Memory B cell (primary cell): ENCODE measurements around the gene ERN1.
"Not testable (repeated sequence)": the region's sequence is repeated elsewhere in the genome, so short reads cannot be mapped to it uniquely, and the experiment has no call there.

Experiments
- ATAC-seq: fragments of 150-1000 bp; cut with Tn5 transposase; 2 replicates; pipeline ENCODE4 v1.10.0; 2021; ENCODE audit warnings: low read depth, mild to moderate bottlenecking, moderate library complexity
- DNase-seq, 2 donors: peaks; one replicate each; pipeline ENCODE4 v3.0.0; 2022; ENCODE audit warnings: low spot score in 2 of 2
- H3K27ac Mint-ChIP-seq: one replicate; pipeline ENCODE4 v1.8.0; 2022; ENCODE audit warnings: mild to moderate bottlenecking, moderate library complexity, mixed read lengths
- H3K27me3 Mint-ChIP-seq: one replicate; pipeline ENCODE4 v1.8.0; 2022; ENCODE audit warnings: mixed read lengths
- H3K36me3 Mint-ChIP-seq: one replicate; pipeline ENCODE4 v1.8.0; 2022; ENCODE audit warnings: mild to moderate bottlenecking, mixed read lengths
- H3K4me1 Mint-ChIP-seq: one replicate; pipeline ENCODE4 v1.8.0; 2022; ENCODE audit warnings: mixed read lengths
- H3K4me3 Mint-ChIP-seq: one replicate; pipeline ENCODE4 v1.8.0; 2022; ENCODE audit warnings: mild to moderate bottlenecking, moderate library complexity, mixed read lengths
- H3K9me3 Mint-ChIP-seq: one replicate; pipeline ENCODE4 v1.8.0; 2022; ENCODE audit warnings: mixed read lengths

ERN1 gene

DNA sequence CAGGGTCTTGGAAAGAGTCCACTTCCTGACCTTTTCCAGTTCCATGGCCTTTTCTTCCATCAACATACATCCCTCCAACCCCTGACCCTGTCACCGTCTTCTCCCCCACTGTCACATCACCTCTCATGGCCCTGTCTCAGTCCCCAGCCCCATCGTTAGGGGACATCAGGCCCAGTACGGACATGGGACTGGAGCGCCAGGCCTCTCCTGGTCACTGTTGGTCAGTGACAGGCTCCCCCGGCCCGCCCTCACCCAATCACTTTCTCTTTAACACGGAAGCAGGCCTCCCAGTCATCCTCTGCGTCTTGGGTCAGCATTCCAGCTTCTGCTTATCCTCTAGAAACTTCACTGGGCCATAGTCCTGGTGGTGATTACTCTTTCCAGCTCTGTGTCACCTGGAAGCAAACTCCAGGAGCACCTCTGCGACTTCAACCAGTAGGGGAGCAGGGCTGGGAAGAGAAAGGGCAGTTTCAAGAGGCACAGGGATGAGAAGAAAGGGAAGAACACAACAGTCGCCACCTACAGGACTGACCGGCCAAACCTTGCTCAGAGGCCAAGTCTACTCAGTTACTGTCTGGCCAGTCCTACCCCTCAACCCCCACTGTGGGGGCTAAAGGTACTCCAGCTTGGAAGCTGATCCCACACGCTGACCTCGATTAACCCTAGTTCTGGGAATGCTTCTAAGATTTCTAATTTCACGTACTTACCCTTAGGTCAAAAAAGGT is 93.6 kb downstream of the ERN1 start:
- no peak for ATAC-seq
- Mint-ChIP-seq H3K27me3 (no peaks in the 10 kb centered on the region), H3K9me3 (no peaks in the 10 kb centered on the region), H3K27ac (no peak overlapping the region), H3K36me3 (peaks cover 2% of the 10 kb centered on the region), H3K4me3 (no peak overlapping the region), H3K4me1 (no peaks in the 10 kb centered on the region)
- no peak for DNase-seq

DNA sequence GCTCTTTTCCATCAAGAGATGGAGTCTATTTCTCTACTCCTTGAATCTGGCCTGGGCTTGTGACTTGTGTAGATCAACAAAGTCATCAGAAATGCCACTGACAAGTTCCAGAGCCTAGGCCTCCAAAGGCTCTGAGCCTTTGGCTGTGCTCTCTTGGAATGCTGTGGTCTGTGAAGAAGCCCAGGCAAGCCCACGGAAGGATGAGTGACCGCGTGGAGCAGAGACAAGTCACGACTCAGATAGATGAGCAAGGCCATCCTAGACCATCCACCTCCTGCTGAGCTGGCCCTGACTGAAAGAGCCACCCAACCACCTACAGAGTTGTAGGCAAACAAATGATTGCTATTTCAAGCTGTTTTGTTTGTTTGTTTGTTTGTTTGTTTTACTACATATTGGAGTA is 97.9 kb downstream of the ERN1 start:
- no peak for ATAC-seq
- no peaks in the 10 kb centered on the region for H3K36me3 Mint-ChIP-seq
- no peaks in the 10 kb centered on the region for H3K27me3 Mint-ChIP-seq
- H3K4me1 Mint-ChIP-seq, result peaks cover 3% of the 10 kb centered on the region
- no peak overlapping the region for H3K4me3 Mint-ChIP-seq
- no peak for DNase-seq
- no peaks in the 10 kb centered on the region for H3K9me3 Mint-ChIP-seq
- no peak overlapping the region for H3K27ac Mint-ChIP-seq

GRCh38 chr17:64028874-64029464 is 101.0 kb downstream of the ERN1 start:
- ATAC-seq (peak; percentile 52), DNase-seq (peak; percentile 66 to 71)
- Mint-ChIP-seq H3K27me3 (no peaks in the 10 kb centered on the region), H3K4me1 (peaks cover 19% of the 10 kb centered on the region), H3K4me3 (no peak overlapping the region), H3K27ac (no peak overlapping the region), H3K36me3 (no peaks in the 10 kb centered on the region), H3K9me3 (no peaks in the 10 kb centered on the region)

DNA sequence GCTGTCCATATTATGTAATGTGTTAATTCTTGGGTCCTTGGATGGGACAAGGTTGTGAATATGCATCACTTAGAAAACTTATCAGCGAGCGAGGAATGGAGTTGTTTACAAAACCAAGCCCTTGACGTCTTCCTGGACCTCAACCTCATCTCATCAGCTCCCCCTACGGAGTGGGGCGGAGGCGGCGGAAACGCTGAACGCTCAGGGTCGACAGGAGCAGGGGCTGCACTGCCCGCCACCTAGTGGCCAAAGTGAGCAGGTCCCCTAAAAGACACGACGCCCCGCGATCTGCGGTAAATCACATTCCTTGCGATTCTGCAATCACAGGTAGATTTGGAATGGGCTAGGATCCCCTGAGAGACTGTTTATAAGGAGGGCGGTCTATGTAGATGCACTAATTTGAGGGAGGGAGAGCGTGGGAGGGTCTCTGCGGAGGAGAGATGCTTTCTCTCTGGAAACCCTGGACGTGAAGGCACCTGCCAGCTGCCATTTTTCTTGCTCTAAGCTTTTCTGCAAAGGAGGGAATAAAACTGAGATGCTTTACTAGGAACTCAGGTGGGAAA is 104.1 kb downstream of the ERN1 start:
- peak; percentile 86 to 90 for DNase-seq
- no peaks in the 10 kb centered on the region for H3K9me3 Mint-ChIP-seq
- H3K27me3 Mint-ChIP-seq, result no peaks in the 10 kb centered on the region
- peak; percentile 88 for ATAC-seq
- no peaks in the 10 kb centered on the region for H3K36me3 Mint-ChIP-seq
- H3K4me3 Mint-ChIP-seq, result peak overlapping the region; percentile 81
- peaks cover 26% of the 10 kb centered on the region for H3K4me1 Mint-ChIP-seq
- H3K27ac Mint-ChIP-seq, result peak overlapping the region; percentile 82

- peak overlapping the region; percentile 81 for H3K4me3 Mint-ChIP-seq
- no peak for DNase-seq
- H3K9me3 Mint-ChIP-seq, result no peaks in the 10 kb centered on the region
- peaks cover 28% of the 10 kb centered on the region for H3K4me1 Mint-ChIP-seq
- no peaks in the 10 kb centered on the region for H3K27me3 Mint-ChIP-seq
- peak overlapping the region; percentile 82 for H3K27ac Mint-ChIP-seq
- peak; percentile 5 for ATAC-seq
- H3K36me3 Mint-ChIP-seq, result no peaks in the 10 kb centered on the region
Observed at GRCh38 chr17:64024781-64025731, 104.9 kb downstream of the ERN1 start.

DNA sequence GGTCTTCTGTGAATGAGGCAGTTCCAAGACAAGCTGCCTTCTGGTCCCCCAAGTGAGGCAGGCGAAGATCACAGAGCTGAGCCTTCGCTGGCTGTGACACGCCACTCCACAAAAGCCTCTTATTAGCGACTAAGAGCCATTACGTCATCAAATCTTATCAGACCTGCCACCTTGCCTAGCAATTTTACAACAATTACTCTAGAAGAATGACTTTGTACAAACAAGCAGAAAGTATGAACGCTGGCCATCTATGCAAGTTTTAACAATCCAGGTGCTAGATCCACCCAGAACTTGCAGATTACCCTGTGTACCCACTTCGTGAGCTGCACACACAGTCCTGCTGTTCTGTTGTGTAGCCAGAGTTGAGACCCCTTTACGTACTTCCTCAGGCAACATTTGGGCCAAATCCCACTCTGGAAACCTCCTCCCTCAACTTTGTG is 105.7 kb downstream of the ERN1 start:
- no peaks in the 10 kb centered on the region for H3K27me3 Mint-ChIP-seq
- ATAC-seq (no peak), DNase-seq (no peak)
- H3K27ac Mint-ChIP-seq, result peak overlapping the region; percentile 82
- no peaks in the 10 kb centered on the region for H3K36me3 Mint-ChIP-seq
- no peaks in the 10 kb centered on the region for H3K9me3 Mint-ChIP-seq
- no peak overlapping the region for H3K4me3 Mint-ChIP-seq
- peaks cover 28% of the 10 kb centered on the region for H3K4me1 Mint-ChIP-seq

GRCh38 chr17:64022611-64023063 is 107.3 kb downstream of the ERN1 start:
- H3K9me3 Mint-ChIP-seq, result no peaks in the 10 kb centered on the region
- H3K4me1 Mint-ChIP-seq, result peaks cover 32% of the 10 kb centered on the region
- peak overlapping the region; percentile 14 for H3K4me3 Mint-ChIP-seq
- peak overlapping the region; percentile 97 for H3K27ac Mint-ChIP-seq
- ATAC-seq, result no peak
- DNase-seq, result no peak
- H3K27me3 Mint-ChIP-seq, result no peaks in the 10 kb centered on the region
- no peaks in the 10 kb centered on the region for H3K36me3 Mint-ChIP-seq

- DNase-seq (peak; percentile 80 to 86), ATAC-seq (peak; percentile 81)
- H3K27me3 Mint-ChIP-seq, result no peaks in the 10 kb centered on the region
- H3K4me3 Mint-ChIP-seq, result peak within 1 kb of the TSS; percentile 96
- no peaks in the 10 kb centered on the region for H3K9me3 Mint-ChIP-seq
- H3K27ac Mint-ChIP-seq, result peak within 1 kb of the TSS; percentile 97
- H3K36me3 Mint-ChIP-seq, result peaks cover 2% of the 10 kb centered on the region
- H3K4me1 Mint-ChIP-seq, result peaks cover 34% of the 10 kb centered on the region
Observed at GRCh38 chr17:64020056-64020766, 109.7 kb downstream of the ERN1 start, which contains the start of gene ICAM2. Gene ICAM2, minus strand, starts transcription at chr17:64020633. Its CDS starts 13,942 bp downstream, at chr17:64006691.

DNA sequence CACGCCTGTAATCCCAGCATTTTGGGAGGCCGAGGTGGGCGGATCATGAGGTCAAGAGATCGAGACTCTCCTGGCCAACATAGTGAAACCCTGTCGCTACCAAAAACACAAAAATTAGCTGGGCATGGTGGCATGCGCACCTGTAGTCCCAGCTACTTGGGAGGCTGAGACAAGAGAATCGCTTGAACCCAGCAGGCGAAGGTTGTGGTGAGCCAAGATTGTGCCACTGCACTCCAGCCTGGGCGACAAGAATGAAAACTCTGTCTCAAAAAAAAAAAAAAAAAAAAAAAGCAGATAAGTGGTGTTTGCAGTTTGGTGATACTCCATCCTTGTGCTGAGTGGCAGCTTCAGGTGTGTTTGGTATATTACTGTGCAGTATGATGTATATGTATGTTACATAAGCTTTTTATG is 110.4 kb downstream of the ERN1 start:
- peak overlapping the region; percentile 96 for H3K4me3 Mint-ChIP-seq
- peak overlapping the region; percentile 97 for H3K27ac Mint-ChIP-seq
- H3K27me3 Mint-ChIP-seq, H3K9me3 Mint-ChIP-seq, H3K36me3 Mint-ChIP-seq, DNase-seq, ATAC-seq: not testable (repeated sequence)
- H3K4me1 Mint-ChIP-seq, result peaks cover 33% of the 10 kb centered on the region

DNA sequence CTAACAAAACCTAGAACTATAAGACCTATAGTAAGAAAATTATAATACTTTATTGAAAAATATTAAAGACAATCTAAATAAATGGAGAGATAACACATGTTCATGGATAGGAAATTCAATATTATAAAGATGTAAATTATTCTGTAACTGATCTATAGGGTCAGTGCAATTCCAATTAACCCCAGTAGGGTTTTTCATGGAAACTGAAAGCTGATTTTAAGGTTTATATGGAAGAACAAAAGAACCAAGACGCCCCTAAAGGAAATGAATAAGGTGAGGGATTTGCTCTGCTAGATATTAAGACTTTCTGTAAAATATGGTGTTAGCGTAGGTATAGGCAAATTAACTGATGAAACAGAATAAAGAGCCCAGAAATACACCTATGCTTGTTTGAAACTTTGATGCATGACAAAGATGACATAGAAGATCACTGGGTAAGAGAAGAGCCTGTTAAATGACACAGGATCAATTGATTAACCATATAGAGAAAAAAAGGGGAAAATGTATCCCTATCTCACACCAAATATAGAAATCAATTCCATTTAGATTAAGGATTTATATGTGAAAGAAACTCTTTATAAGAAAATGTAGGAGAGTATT is 112.5 kb downstream of the ERN1 start:
- Mint-ChIP-seq H3K27me3 (no peaks in the 10 kb centered on the region), H3K36me3 (peaks cover 2% of the 10 kb centered on the region), H3K27ac (peak overlapping the region; percentile 97), H3K9me3 (peaks cover 3% of the 10 kb centered on the region), H3K4me1 (peaks cover 37% of the 10 kb centered on the region), H3K4me3 (peak overlapping the region; percentile 66)
- ATAC-seq, result no peak
- no peak for DNase-seq

GRCh38 chr17:64016974-64017373 is 113.0 kb downstream of the ERN1 start:
- ATAC-seq (no peak), DNase-seq (no peak)
- Mint-ChIP-seq H3K9me3 (peaks cover 3% of the 10 kb centered on the region), H3K27ac (peak overlapping the region; percentile 77), H3K36me3 (peaks cover 2% of the 10 kb centered on the region), H3K4me3 (peak overlapping the region; percentile 61), H3K27me3 (no peaks in the 10 kb centered on the region), H3K4me1 (peaks cover 37% of the 10 kb centered on the region)

DNA sequence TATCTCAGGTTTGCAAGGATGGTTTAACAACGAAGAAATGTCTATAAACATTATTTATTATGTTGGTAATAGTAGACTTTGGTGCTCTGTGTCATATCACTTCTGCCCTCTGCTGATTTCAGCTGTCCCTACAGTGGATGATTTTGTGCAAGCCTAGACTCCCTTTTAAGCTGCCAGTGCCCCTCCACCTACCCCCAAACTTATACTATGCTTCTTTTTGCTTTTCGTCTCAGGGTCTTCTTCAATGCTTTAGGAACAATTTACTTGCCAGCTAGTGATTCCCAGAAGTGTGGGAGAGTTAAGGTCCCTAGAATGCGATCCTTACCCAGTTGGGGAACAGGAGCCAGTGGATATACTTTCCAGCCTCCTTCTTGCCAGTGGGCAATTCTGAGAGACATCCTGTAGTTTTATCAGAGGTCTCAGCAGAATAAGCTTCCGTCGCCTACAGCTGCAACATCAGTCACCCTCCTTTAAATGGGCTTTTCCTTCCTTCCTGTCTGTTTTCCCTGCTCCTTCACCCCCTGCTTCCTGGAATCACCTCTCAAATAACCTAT is 113.6 kb downstream of the ERN1 start:
- no peak for DNase-seq
- Mint-ChIP-seq H3K27me3 (no peaks in the 10 kb centered on the region), H3K36me3 (peaks cover 6% of the 10 kb centered on the region), H3K9me3 (peaks cover 3% of the 10 kb centered on the region), H3K4me1 (peaks cover 40% of the 10 kb centered on the region), H3K4me3 (peak overlapping the region; percentile 61), H3K27ac (peak overlapping the region; percentile 77)
- ATAC-seq, result no peak
